ENCODE results near the gene CMSS1. TPM values are rescaled to one million over a fixed set of nuclear protein-coding genes. Genes with fewer than 3 reads are reported as not detected.

CMSS1 gene
- total RNA-seq, 1 experiment from 2014 or later = 50.7 TPM

DNA sequence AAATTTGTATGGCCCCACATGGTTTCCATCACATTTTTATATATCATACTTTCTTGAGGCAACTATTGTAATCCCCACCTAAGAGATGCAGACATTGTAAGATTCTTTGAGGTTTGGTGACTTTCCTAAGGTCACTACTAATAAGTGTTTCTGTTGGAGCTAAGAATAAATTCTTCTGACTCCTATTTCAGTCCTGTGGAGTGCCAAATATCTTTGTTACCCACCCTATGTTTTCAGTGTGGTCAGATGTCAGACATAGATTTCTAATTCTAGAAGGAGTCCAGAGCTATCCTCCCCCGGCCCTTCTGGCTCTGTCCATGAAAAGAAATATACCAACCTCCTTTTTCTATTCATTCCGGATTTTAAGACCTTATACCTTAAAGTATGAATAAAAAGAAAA lies 342.9 kb downstream of the CMSS1 start:
- in situ Hi-C loops (cut with HindIII; ENCODE audit: low pct_unique_long_range_greater_than_20kb, low sequenced_read_pairs) = no loop called here
- DNase-seq (ENCODE audit: low read depth, low spot score) = no peak

DNA sequence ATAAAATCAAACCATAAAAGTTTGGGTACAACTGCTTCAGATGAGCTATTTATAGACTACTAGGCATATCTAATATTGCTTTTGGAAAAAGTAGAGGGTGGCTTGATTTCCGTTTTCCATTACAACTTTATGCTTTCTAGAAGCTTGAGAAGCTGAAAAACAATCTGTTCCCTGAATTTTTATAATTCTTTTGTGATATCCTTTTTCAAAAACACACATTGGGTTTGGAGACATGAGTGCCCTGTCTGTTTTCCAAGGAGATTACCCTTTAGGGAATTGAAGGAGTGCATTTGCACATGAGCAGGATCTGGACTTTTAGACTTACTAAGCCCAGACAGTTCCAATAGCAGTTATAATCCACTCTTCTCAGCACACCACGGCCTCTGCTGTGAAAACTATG lies 346.1 kb downstream of the CMSS1 start:
- DNase-seq (ENCODE audit: low read depth, low spot score) = no peak
- in situ Hi-C loops (cut with HindIII; ENCODE audit: low pct_unique_long_range_greater_than_20kb, low sequenced_read_pairs) = no loop called here

DNA sequence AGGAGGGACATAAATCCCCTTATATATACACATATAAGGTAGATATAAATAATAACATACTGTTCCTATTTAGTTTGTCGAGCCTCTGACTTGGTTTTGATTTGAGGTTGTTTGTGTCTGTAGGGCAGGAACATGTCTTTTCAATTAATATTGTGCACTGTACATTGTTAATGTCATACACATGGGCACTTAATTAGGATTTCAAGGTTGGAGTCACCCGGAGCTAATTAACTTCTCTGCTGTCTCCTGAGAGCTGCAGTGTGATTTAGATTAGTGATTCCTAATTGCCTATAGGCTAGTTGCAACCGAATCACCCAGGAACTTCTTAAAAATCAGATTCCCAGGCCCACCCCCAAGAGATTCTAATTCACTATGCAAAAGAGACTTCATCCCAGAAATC lies 347.1 kb downstream of the CMSS1 start:
- DNase-seq (ENCODE audit: low read depth, low spot score) = no peak
- in situ Hi-C loops (cut with HindIII; ENCODE audit: low pct_unique_long_range_greater_than_20kb, low sequenced_read_pairs) = no loop called here

DNA sequence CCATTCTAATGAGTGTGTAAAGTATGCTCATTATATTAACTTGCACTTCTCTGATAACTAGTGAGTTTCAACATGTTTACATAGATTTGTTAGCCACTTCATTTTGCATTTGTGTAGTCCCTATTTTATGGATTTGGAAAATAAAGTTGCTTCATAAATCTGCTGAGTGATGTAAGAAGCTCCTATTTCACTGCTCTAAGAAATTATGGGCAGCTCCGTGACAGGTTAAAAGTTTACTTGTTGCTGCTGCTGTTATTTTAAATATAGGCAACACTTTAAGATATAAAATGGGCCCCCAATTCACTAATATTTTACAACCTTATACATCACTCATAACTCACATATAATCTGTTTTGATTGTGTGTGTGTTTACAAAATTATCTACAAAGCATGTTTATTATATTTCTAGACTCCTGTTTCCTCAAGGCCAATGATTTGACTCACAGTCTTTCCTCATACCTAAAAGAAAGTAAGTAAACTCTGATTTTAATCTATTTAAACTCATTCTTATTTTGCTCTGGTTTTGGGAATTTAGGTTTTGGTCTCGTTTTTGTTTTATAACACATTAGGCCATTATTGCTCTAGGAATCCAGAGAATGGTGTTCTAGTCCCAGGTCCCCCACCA lies 348.4 kb downstream of the CMSS1 start:
- in situ Hi-C loops (cut with HindIII; ENCODE audit: low pct_unique_long_range_greater_than_20kb, low sequenced_read_pairs) = no loop called here

DNA sequence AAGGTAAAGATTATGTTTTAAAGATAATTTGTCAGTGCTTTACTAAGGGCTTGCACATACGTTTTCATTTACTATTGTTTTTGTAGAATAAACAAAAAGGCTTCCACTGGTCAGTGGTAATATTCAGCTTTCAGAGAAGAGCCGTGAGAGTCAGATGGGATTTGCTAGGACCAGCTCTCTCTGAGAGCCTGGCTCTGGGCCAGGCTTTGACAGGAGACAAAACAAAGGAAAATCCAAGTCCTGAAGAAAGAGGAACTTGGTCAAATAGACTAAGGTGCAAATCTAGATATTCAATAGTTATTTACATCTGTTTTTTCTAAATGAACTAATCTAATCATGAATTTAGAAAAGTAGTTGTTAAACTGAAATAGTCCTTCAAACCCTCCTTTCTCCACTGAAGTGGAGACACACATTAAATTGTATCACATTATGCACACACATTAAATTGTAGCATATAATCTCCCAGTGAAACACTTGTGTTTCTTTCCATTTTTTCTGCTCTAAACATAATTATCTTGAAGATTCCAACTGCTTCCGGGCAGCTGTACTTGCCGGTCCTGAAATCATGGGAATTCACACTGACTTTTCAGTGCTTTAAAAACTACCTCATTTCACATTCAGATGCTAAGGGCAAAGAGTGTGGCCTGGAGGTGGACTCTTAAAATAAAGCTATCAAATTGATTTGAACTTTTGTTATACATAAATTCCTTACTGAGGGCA lies 351.7 kb downstream of the CMSS1 start:
- in situ Hi-C loops (cut with HindIII; ENCODE audit: low pct_unique_long_range_greater_than_20kb, low sequenced_read_pairs) = no loop called here
- no peak for DNase-seq (ENCODE audit: low read depth, low spot score)

More for the DNA sequence above, 348.4 kb downstream of the CMSS1 start:
- DNase-seq (ENCODE audit: low read depth, low spot score) = no peak

DNA sequence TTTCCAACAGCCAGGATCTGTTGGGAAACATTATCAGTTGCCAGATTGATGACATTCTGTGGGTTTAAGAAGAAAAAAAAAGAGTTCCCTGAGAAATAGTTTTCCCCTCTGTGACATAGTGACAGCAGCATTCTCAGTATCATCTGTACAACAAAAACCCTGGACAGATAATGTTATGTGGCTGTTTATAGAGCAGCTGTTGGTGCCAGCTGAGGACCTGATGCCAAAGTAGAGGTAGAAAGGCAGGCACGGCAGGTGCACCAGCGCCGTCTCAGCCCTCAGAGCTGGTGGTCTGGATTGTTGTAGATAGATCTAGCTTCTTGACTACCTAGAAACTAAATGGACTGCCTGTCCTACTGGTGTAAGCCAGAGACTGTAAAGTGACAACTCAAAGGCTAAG lies 352.8 kb downstream of the CMSS1 start:
- no peak for DNase-seq (ENCODE audit: low read depth, low spot score)
- in situ Hi-C loops (cut with HindIII; ENCODE audit: low pct_unique_long_range_greater_than_20kb, low sequenced_read_pairs) = no loop called here

DNA sequence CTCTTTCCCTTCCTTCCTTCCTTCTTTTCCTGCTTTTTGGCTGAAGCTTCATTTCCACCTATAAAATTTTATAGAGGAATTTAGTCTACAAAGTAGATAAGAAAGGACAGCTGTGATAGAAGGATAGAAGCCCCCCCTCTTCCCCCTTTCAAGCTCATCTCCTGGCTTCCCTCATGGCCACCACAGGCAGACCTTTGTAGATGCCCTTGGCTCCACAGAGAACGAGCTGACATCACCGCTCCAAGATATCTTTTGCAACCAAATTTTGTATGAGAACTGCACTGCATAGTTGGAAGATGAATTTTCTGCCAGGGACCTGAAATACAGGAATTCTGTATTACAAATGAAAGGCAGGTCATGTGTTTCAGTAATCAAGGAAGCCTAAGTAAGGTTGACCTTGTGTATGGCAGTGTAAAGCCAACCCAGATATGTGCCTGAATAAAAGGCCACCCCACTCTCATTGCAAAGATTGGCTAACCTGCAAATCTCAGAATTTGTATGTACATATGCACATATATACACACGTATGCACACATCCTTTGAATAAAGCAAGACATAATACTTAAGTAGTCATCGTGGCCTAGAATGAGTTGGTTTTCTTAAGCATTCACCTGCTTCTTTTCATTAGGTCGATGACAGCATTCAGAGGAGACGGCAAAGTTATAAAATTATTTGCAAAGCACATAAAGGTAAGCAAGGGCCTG lies 353.7 kb downstream of the CMSS1 start:
- in situ Hi-C loops (cut with HindIII; ENCODE audit: low pct_unique_long_range_greater_than_20kb, low sequenced_read_pairs) = no loop called here
- DNase-seq (ENCODE audit: low read depth, low spot score) = no peak

DNA sequence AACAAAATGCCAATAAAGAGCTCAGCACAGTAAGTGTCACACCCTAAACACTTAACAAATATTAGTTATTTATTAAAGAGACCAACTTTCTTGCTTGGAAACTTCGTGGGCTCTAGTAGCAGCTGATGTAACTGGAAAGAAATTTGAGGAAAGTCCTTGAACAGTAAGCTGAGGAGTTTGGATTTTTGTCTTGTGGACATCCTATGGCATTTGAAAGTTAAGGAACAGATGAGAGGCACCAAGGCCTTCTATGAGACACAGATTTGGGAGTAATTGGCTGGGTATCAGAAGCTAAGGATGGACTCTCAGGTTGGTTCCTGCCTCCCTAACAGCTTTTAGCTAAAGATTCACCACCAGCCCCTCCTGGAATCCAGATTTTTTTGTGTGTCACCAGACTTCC lies 356.3 kb downstream of the CMSS1 start:
- no peak for DNase-seq (ENCODE audit: low read depth, low spot score)
- in situ Hi-C loops (cut with HindIII; ENCODE audit: low pct_unique_long_range_greater_than_20kb, low sequenced_read_pairs) = no loop called here

DNA sequence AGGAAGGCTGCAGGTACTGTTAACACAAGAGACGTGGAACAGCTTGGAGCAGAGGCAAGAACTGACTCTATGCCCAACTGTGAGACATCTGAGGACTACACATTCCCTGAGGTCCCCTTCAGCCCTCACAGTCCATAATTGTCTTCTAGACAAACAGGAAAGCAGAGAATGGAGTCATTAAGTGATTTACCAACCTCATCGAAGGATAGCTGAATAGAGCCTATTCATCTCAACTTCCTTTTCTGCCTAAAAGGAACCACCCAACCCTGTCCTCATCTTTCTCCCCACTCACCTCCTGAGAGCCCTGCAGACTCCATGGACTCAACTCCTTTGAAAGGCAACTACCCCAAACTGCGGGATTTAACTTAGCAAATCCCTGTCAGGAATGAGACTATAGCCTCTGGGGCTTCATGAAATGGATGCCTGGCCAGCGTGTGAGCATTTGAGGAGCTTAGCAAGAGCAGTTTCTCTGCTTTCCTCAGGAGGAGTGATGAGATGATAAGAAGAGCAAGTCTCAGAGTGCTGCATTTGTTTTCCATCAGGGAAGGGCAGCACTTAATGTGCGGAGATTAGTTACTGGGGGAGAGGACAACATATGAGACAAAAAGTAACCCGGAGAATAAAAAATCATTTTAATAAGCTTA lies 358.1 kb downstream of the CMSS1 start:
- peak; percentile 89 for DNase-seq (ENCODE audit: low read depth, low spot score)
- in situ Hi-C loops (cut with HindIII; ENCODE audit: low pct_unique_long_range_greater_than_20kb, low sequenced_read_pairs) = no loop called here

DNA sequence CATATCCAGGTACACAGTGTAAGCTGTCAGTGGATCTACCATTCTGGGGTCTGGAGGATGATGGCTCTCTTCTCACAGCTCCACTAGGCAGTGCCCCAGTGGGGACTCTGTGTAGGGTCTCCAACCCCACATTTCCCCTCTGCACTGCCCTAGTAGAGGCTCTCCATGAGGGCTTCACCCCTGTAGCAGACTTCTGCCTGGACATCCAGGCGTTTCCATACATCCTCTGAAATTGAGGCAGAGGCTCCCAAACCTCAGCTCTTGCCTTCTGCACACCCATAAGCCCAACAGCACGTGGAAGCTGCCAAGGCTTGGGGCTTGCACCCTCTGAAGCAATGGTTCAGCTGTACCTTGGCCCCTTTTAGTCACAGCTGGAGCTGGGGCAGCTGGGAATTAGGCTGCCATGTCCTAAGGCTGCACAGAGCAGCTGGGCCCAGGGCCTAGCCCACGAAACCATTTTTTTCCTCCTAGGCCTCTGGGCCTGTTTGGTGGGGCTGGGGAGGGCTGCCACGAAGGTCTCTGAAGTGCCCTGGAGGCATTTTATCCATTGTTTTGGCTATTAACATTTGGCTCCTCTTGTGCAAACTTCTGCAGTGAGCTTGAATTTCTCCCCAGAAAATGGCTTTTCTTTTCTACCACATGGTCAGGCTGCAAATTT lies 362.2 kb downstream of the CMSS1 start:
- in situ Hi-C loops (cut with HindIII; ENCODE audit: low pct_unique_long_range_greater_than_20kb, low sequenced_read_pairs) = no loop called here
- no peak for DNase-seq (ENCODE audit: low read depth, low spot score)

DNA sequence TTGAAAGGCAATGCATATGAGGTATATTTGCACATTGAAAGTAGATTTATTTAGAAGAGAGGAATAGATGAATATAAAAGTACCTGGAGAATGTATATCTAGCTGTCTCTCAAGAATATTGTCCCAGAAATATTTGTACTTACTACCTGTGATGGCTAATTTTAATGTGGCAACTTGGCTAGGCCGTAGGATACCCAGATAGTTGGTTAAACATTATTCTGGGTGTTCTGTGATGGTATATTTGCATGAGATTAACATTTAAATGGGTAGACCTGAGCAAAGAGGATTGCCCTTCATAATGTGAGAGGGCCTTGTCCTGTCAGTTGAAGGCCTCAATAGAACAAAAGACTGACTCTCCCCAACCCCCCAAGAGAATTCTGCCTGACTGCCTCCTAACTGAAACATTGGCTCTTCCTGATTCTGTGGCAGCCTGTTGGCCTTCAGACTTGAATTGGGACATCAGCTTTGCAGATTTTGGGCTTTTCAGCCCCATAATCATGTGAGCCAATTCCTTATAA lies 366.0 kb downstream of the CMSS1 start:
- DNase-seq (ENCODE audit: low read depth, low spot score) = no peak
- in situ Hi-C loops (cut with HindIII; ENCODE audit: low pct_unique_long_range_greater_than_20kb, low sequenced_read_pairs) = no loop called here

DNA sequence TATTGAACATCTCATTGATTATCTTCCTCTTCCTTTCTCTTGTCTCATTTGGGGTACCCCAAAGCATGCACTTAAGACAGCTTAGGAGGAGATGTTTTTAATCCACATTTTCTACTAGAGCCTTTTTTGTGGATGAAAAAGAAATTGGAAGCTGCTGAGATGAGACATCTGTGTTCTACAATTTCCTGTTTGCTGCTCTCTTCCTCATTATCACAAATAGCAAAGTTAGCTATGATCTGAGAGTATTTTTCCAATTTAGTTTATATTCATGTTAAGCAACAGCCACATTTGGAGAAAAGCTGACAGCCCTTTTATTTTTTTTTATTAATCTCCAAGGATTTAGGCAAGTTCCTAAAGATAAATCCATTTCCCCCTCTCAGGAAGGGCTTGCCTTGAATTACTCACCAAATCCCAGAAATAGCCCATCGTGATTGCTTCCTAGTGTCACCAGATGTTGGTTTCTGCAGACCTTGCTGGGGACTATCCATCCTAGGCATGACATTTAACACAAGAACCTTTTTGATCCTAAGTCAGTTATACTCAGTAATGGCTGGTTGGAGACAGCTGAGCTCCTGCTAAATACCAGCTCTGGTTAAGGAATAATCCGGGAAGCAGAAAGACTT lies 367.4 kb downstream of the CMSS1 start:
- no peak for DNase-seq (ENCODE audit: low read depth, low spot score)

DNA sequence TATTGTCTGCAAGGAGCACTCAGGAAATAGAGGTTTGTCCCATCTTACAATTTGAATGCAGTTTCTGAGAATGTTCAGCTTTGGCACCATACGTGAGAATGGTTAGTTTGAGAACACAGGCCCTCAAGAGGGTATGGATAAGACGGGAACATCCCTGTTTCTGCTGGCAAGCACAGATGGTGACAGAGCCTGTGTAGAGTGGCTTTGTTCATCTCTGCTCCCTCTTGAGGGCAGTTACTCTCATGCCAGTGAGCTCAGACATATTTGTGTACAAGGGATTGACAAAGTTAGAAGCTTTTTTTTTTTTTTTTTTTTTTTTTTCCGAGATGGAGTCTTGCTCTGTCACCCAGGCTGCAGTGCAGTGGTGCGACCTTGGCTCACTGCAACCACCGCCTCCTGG lies 368.2 kb downstream of the CMSS1 start:
- in situ Hi-C loops (cut with HindIII; ENCODE audit: low pct_unique_long_range_greater_than_20kb, low sequenced_read_pairs) = no loop called here
- DNase-seq (ENCODE audit: low read depth, low spot score) = no peak

More for the DNA sequence above, 367.4 kb downstream of the CMSS1 start:
- in situ Hi-C loops (cut with HindIII; ENCODE audit: low pct_unique_long_range_greater_than_20kb, low sequenced_read_pairs) = no loop called here

DNA sequence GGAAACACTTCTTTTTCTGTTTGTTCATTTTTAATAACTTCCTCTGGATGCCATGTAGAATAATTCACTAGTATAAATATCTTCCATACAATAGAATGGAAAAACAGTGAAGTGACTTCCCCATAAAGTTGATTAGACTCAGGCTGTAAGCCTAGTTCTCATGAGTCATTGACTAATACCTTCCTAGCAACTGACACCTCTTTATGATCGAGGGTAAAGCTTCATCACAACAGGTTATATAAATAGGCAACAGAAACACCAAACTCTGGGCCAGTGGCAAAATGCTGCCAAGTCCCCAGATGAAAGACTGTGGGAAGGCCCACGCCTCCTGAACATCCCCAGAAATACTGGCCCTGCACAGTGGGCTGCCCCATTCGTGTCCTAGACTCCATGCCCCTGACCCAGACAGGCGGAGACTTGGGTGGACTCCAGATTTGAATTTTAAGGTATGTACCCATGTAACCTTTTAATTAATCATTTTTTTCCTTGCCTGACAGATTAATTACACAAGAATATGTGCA lies 371.8 kb downstream of the CMSS1 start:
- in situ Hi-C loops (cut with HindIII; ENCODE audit: low pct_unique_long_range_greater_than_20kb, low sequenced_read_pairs) = no loop called here
- no peak for DNase-seq (ENCODE audit: low read depth, low spot score)

DNA sequence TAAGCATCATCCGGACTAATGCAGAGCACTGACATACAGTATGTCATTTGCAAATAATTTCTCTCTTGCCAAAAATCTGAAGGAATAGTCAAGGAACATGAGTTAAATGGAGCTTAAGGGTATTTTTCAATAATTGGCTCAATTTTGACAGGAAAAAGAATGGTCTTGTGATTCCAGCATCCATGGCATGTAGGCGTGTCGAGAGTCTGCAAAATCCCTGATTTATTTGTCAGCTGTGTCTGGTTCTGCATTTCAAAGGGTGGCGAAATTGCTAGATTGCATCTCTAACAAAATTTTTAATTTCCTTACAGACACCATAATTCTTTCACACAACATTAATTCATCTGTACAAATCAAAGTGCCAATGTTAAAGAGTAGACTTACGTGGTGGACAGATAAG lies 377.7 kb downstream of the CMSS1 start:
- DNase-seq (ENCODE audit: low read depth, low spot score) = no peak
- in situ Hi-C loops (cut with HindIII; ENCODE audit: low pct_unique_long_range_greater_than_20kb, low sequenced_read_pairs) = no loop called here

DNA sequence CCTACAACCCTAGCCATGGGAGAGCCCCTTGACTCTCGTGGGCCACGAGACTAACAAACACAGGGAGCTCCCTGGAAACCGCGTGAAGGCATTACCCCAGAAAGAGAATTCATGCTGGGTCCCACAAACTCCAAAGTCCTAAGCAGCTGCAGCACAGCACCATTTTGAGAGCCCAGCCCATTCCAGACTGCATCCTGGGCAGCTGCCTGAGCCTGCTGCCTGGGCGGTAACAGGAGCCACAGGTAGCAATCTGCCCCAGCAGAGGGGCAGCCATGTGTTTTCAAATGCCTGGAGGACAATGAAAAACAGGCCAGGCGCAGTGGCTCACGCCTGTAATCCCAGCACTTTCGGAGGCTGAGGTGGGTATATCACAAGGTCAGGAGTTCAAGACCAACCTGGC lies 380.2 kb downstream of the CMSS1 start:
- DNase-seq (ENCODE audit: low read depth, low spot score) = no peak
- in situ Hi-C loops (cut with HindIII; ENCODE audit: low pct_unique_long_range_greater_than_20kb, low sequenced_read_pairs) = no loop called here

DNA sequence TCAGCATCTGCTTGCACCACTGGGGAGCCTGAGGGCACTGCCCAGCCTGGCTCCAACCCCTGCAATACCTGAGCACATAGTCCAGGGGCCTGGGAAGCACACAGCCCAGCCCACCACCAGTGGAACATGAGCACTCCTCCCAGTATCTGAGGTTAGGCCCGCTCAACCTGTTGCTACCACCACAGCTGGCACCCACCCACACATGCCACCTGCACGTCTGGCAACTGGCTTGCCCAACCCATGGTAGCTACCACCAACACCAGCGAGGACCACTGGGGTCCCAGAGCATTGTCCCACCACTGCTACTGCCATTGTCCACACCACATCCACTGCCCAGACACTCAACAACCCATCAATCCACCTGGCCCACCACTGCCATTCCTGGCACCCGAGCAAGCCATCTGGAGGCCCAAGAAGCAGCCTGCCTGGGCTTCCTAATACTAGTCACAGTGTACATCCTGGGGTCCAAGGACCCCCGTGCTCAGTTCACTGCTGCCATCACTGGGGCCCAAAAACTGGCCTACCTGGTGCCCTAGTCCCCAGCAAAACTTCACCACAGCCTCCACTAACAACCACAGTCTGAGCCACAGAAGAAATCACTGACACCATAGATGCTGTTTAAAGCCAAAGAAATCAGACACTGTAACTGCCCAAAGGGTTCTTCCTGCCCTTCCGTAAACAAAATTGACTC lies 381.1 kb downstream of the CMSS1 start:
- DNase-seq (ENCODE audit: low read depth, low spot score) = no peak
- in situ Hi-C loops (cut with HindIII; ENCODE audit: low pct_unique_long_range_greater_than_20kb, low sequenced_read_pairs) = no loop called here
